CD14-positive monocyte (primary cell): ENCODE measurements around the gene UQCC5. TPM values are rescaled to one million over a fixed set of nuclear protein-coding genes. Genes with fewer than 3 reads are reported as not detected.

Source experiments
- DNase-seq, 3 donors: peaks; one replicate each; pipeline ENCODE4 v3.0.0-alpha.2; 2011 to 2022
- H2AFZ ChIP-seq: 2 replicates; pipeline ENCODE4 v1.6.0; 2012; ENCODE audit warnings: mild to moderate bottlenecking, low read depth, low read length, inconsistent platforms; ENCODE audit not compliant: insufficient read depth, poor library complexity, severe bottlenecking
- H3K27ac ChIP-seq, 2 donors: 1 replicate in 1 of 2; 2 replicates in 1 of 2; pipeline ENCODE4 v1.5.1; 2012 to 2013; ENCODE audit warnings: low read length in 2 of 2, control low read depth in 1 of 2, inconsistent platforms in 1 of 2, low read depth in 1 of 2, mild to moderate bottlenecking in 1 of 2
- H3K27me3 ChIP-seq, 2 donors: one replicate each; pipeline versions ENCODE4 v1.6.0 to v1.6.1; 2011 to 2013; ENCODE audit warnings: low read length in 2 of 2; ENCODE audit not compliant: control insufficient read depth in 2 of 2, insufficient read depth in 2 of 2
- H3K36me3 ChIP-seq, 2 donors: replicated peaks in 1 of 2; 1 replicate in 1 of 2; 2 replicates in 1 of 2; pipeline versions ENCODE4 v1.5.1 to v1.6.1; 2012 to 2013; ENCODE audit warnings: low read length in 2 of 2, control low read depth in 1 of 2, inconsistent platforms in 1 of 2, mild to moderate bottlenecking in 1 of 2; ENCODE audit not compliant: insufficient read depth in 2 of 2, control insufficient read depth in 1 of 2
- H3K4me1 ChIP-seq, 2 donors: 1 replicate in 1 of 2; 2 replicates in 1 of 2; pipeline versions ENCODE4 v1.5.1 to v1.6.1; 2012 to 2013; ENCODE audit warnings: low read length in 2 of 2, control low read depth in 1 of 2, inconsistent platforms in 1 of 2, mild to moderate bottlenecking in 1 of 2, moderate library complexity in 1 of 2; ENCODE audit not compliant: insufficient read depth in 2 of 2, control insufficient read depth in 1 of 2
- H3K4me2 ChIP-seq: replicated peaks from 2 replicates; pipeline ENCODE3; 2012; ENCODE audit warnings: low read length, moderate library complexity, mild to moderate bottlenecking; ENCODE audit not compliant: poor library complexity, severe bottlenecking; ENCODE audit errors: extremely low read depth
- H3K4me3 ChIP-seq, 3 experiments: fragments of 200-600 bp in 1 of 3; sonication (generic) in 1 of 3; replicated peaks in 1 of 3; 1 replicate in 2 of 3; 2 replicates in 1 of 3; pipeline ENCODE4 v1.5.1; 2011 to 2013; ENCODE audit warnings: low read length in 3 of 3, mild to moderate bottlenecking in 3 of 3, control low read depth in 2 of 3, low read depth in 2 of 3, inconsistent platforms in 1 of 3, moderate library complexity in 1 of 3
- H3K79me2 ChIP-seq: 2 replicates; pipeline ENCODE4 v1.6.0; 2012; ENCODE audit warnings: mild to moderate bottlenecking, control low read depth, inconsistent platforms, low read length, moderate library complexity; ENCODE audit not compliant: insufficient read depth
- H3K9ac ChIP-seq: 2 replicates; pipeline ENCODE4 v1.6.0; 2017; ENCODE audit warnings: low read length, mild to moderate bottlenecking; ENCODE audit not compliant: insufficient read depth, poor library complexity, severe bottlenecking
- H3K9me3 ChIP-seq, 2 donors: replicated peaks in 1 of 2; 1 replicate in 1 of 2; 2 replicates in 1 of 2; pipeline versions ENCODE4 v1.5.1 to v1.6.1; 2012 to 2013; ENCODE audit warnings: low read length in 2 of 2, control low read depth in 1 of 2; ENCODE audit not compliant: control insufficient read depth in 1 of 2, insufficient read depth in 1 of 2
- H4K20me1 ChIP-seq: 2 replicates; pipeline ENCODE4 v1.6.0; 2012; ENCODE audit warnings: mild to moderate bottlenecking, low read length, control low read depth, moderate library complexity; ENCODE audit not compliant: insufficient read depth
- H3K27ac Mint-ChIP-seq, 7 donors: one replicate each; pipeline ENCODE4 v1.8.0; 2020; ENCODE audit warnings: mild to moderate bottlenecking in 7 of 7, mixed read lengths in 7 of 7, moderate library complexity in 6 of 7, inconsistent platforms in 2 of 7
- H3K27me3 Mint-ChIP-seq, 3 donors: one replicate each; pipeline ENCODE4 v1.8.0; 2021 to 2022; ENCODE audit warnings: low read depth in 3 of 3, mild to moderate bottlenecking in 3 of 3, mixed read lengths in 3 of 3, moderate library complexity in 3 of 3, inconsistent platforms in 1 of 3
- H3K36me3 Mint-ChIP-seq, 2 donors: one replicate each; pipeline ENCODE4 v1.8.0; 2020; ENCODE audit warnings: mixed read lengths in 2 of 2, inconsistent platforms in 1 of 2, mild to moderate bottlenecking in 1 of 2
- H3K4me1 Mint-ChIP-seq: one replicate; pipeline ENCODE4 v1.8.0; 2020; ENCODE audit warnings: mild to moderate bottlenecking, mixed read lengths
- H3K4me3 Mint-ChIP-seq, 2 donors: one replicate each; pipeline ENCODE4 v1.8.0; 2020; ENCODE audit warnings: mild to moderate bottlenecking in 2 of 2, mixed read lengths in 2 of 2, moderate library complexity in 1 of 2
- H3K9me3 Mint-ChIP-seq, 7 donors: one replicate each; pipeline ENCODE4 v1.8.0; 2020 to 2022; ENCODE audit warnings: mixed read lengths in 7 of 7, mild to moderate bottlenecking in 6 of 7, moderate library complexity in 6 of 7, inconsistent platforms in 2 of 7
- WGBS: methylation state at CpG from one replicate; pipeline ENCODE4 v1.1.5; 2013; ENCODE audit warnings: missing lambda C conversion rate; ENCODE audit not compliant: insufficient coverage; 5-methylcytosine and 5-hydroxymethylcytosine counted together
- intact Hi-C, 2 donors: fragments of 100-400 bp; cut with micrococcal nuclease; formaldehyde crosslinking; loops; one replicate each; pipeline versions ENCODE4 v1.15.0 to v1.15.1; 2023
- polyA plus RNA-seq, 3 donors: library from polyadenylated mRNA; depleted of rRNA in 1 of 3; unstranded in 2 of 3; stranded (reverse) in 1 of 3; fragments of 300-500 nt in 2 of 3; fragments of >200 nt in 1 of 3; fragmentation: Illumina TruSeq in 2 of 3; gene quantifications; 1 replicate in 2 of 3; 2 replicates in 1 of 3; pipeline ENCODE4 v1.2.3, GENCODE V29; 2012 to 2021
- TF ChIP-seq, protein P1 (sequence below): fragments of 200-600 bp; IDR thresholded peaks from one replicate; pipeline ENCODE4 v1.8.0; 2022; ENCODE audit warnings: antibody characterized with exemption, mild to moderate bottlenecking

The UQCC5 gene
- polyA plus RNA-seq, 3 donors: 1.4 to 52.1 (median 43.3) TPM

DNA sequence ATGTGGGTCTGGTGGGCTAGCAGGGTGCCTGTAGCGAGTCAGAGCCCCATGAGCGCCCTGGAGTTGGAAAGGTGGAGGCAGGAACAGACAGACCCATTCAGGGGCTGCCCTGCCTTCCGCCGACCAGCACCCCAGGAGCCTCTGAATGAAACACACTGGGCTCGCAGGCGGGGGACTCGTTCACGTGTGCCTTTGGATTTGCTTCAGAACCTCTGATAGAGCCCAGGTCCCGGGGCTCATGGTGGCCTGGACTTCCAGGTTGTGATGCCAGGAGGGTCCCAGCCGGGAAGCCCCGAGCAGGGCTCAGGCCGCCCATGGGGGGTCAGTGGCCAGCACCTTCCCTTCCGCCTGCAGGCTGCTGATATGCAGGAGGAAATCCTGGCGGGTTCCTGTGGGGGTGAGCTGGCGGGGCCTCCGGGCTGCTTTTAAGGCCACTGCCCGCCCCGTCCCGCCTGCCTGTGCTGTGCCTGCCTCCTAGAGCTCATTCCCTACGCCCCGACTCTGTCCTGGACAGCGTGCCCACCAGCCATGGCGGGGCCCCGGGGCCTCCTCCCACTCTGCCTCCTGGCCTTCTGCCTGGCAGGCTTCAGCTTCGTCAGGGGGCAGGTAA lies 41.4 kb upstream of the UQCC5 start, which contains the start of gene STAB1:
Gene STAB1 (plus strand): TSS at position 453 of the 610 bp plus-strand sequence. CDS start 76 bp downstream, at position 529.
- TF ChIP-seq, protein P1, sequence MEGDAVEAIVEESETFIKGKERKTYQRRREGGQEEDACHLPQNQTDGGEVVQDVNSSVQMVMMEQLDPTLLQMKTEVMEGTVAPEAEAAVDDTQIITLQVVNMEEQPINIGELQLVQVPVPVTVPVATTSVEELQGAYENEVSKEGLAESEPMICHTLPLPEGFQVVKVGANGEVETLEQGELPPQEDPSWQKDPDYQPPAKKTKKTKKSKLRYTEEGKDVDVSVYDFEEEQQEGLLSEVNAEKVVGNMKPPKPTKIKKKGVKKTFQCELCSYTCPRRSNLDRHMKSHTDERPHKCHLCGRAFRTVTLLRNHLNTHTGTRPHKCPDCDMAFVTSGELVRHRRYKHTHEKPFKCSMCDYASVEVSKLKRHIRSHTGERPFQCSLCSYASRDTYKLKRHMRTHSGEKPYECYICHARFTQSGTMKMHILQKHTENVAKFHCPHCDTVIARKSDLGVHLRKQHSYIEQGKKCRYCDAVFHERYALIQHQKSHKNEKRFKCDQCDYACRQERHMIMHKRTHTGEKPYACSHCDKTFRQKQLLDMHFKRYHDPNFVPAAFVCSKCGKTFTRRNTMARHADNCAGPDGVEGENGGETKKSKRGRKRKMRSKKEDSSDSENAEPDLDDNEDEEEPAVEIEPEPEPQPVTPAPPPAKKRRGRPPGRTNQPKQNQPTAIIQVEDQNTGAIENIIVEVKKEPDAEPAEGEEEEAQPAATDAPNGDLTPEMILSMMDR: no peak
- intact Hi-C loops: loop anchor here in 1 of 2 donors (5.0 kb wide), 1 partner anchor 37 kb away; the partner anchor contains the start of gene NT5DC2
- peak within 1 kb of the TSS; percentile 79 to 90 for H3K4me3 Mint-ChIP-seq
- Histone ChIP-seq H3K4me2 (peak within 1 kb of the TSS; percentile 86), H3K27me3 (no peaks in the 10 kb centered on the region), H3K9ac (peak within 1 kb of the TSS; percentile 74), H2AFZ (peak within 1 kb of the TSS; percentile 78), H3K36me3 (peaks cover 13 to 25% of the 10 kb centered on the region in 2 donors), H4K20me1 (no peaks in the 10 kb centered on the region), H3K27ac (peak within 1 kb of the TSS; percentile 71 to 94), H3K79me2 (peaks cover 32% of the 10 kb centered on the region), H3K9me3 (no peaks in the 10 kb centered on the region), H3K4me1 (peaks cover 98 to 100% of the 10 kb centered on the region in 2 donors), H3K4me3 (peak within 1 kb of the TSS; percentile 46 to 81 (median 75))
- peak within 1 kb of the TSS; percentile 76 to 95 (median 86) for H3K27ac Mint-ChIP-seq
- peaks cover 0 to 3% (median 0%) of the 10 kb centered on the region in 3 donors for H3K27me3 Mint-ChIP-seq
- peaks cover 90% of the 10 kb centered on the region for H3K4me1 Mint-ChIP-seq
- peaks cover 24 to 38% of the 10 kb centered on the region in 2 donors for H3K36me3 Mint-ChIP-seq
- WGBS: 6% methylated on average over 24 of the region's 25 CpGs
- peak in 2 of 3 donors; percentile 38 to 41 for DNase-seq
- H3K9me3 Mint-ChIP-seq: peaks cover 0 to 3% (median 0%) of the 10 kb centered on the region in 7 donors

DNA sequence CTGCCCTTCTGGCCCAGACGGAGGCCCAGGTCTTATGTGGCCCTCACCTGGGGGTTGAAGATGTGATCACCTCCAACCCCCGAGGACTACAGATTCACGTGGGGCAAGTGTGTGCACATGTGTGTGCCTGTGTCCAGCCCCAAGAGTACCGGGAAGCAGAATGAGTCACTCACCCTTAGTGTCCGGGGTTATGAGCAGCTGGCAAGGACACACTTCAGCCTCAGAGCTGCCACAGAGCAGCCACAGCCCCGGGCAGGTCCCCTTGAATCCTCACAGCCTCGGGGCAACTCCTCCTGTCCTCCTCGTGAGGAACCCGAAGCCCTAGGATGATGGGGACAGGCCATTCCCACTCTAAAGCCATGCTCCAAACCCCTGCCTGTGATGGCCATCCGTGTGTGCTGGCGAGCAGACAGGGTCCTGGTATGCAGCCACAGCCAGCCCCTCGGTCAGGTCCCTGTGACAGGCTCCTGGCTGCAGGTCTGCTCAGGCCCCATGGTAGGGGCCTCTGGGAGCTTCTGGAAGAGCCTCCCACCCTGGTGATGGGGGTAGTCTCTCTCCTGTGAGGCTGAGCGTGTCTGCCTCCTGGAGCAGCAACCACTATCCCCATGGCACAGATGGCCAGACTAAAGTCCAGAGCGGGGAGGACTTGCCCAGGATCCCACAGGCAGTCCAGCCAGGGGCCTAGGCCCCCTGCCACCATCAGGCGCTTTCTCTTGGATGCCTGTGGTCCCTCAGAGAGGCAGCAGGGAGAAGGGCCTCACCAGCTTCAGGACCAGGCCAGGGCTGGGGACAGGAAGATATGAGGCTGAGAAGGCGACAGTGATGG lies 40.4 kb upstream of the UQCC5 start:
- H3K27me3 ChIP-seq: no peaks in the 10 kb centered on the region
- peak overlapping the region; percentile 76 to 95 (median 86) for H3K27ac Mint-ChIP-seq
- H3K4me1 Mint-ChIP-seq: peaks cover 90% of the 10 kb centered on the region
- H3K4me2 ChIP-seq: peak overlapping the region; percentile 86
- H4K20me1 ChIP-seq: no peaks in the 10 kb centered on the region
- H3K36me3 ChIP-seq: peaks cover 15 to 22% of the 10 kb centered on the region in 2 donors
- peak overlapping the region; percentile 78 for H2AFZ ChIP-seq
- peak overlapping the region; percentile 71 to 94 for H3K27ac ChIP-seq
- DNase-seq: peak; percentile 73 to 81 (median 80)
- no peaks in the 10 kb centered on the region for H3K9me3 ChIP-seq
- H3K9me3 Mint-ChIP-seq: no peaks in the 10 kb centered on the region
- no peaks in the 10 kb centered on the region for H3K27me3 Mint-ChIP-seq
- peaks cover 22 to 45% of the 10 kb centered on the region in 2 donors for H3K36me3 Mint-ChIP-seq
- H3K9ac ChIP-seq: peak overlapping the region; percentile 74
- intact Hi-C loops: loop anchor here in 1 of 2 donors (5.0 kb wide), 1 partner anchor 36 kb away; the partner anchor contains the start of gene NT5DC2
- WGBS: 49% methylated on average over 14 of the region's 16 CpGs
- H3K4me3 ChIP-seq: peak overlapping the region; percentile 46 to 81 (median 75)
- peak overlapping the region; percentile 79 to 90 for H3K4me3 Mint-ChIP-seq
- H3K79me2 ChIP-seq: peaks cover 42% of the 10 kb centered on the region
- H3K4me1 ChIP-seq: peaks cover 98 to 100% of the 10 kb centered on the region in 2 donors
- TF ChIP-seq, protein P1: no peak
